Spleen (tissue), 7 donors: Measurements from ENCODE around the gene PCBD2.

ENCODE experiments used
- POLR2A ChIP-seq, 3 donors: fragments of 450-650 bp; IDR thresholded peaks; one replicate each; pipeline ENCODE4 v1.5.1; 2017; ENCODE audit warnings: antibody characterized with exemption in 3 of 3, mild to moderate bottlenecking in 1 of 3
- POLR2AphosphoS5 ChIP-seq, 3 donors: sonication (generic); formaldehyde crosslinking; IDR thresholded peaks; one replicate each; pipeline ENCODE4 v1.5.1; 2017; ENCODE audit warnings: antibody characterized with exemption in 3 of 3
- TF ChIP-seq, protein P1 (sequence below), 11 experiments: fragments of 200-600 bp in 7 of 11; fragments of 450-650 bp in 4 of 11; sonication (generic) in 4 of 11; IDR thresholded peaks in 8 of 11; conservative IDR thresholded peaks in 3 of 11; 1 replicate in 7 of 11; 2 replicates in 4 of 11; pipeline versions ENCODE4 v1.4.0 to v1.8.0; 2016 to 2021; ENCODE audit warnings: antibody characterized with exemption in 11 of 11, inconsistent platforms in 4 of 11, mild to moderate bottlenecking in 1 of 11
- donor health status: DM: no; HTN: no; CAD: no; lungs with moderate emphysema.
- donor health status: DM: no; HTN: no; CAD: no.
- donor health status: DM: no; HTN: no; CAD: no.

DNA sequence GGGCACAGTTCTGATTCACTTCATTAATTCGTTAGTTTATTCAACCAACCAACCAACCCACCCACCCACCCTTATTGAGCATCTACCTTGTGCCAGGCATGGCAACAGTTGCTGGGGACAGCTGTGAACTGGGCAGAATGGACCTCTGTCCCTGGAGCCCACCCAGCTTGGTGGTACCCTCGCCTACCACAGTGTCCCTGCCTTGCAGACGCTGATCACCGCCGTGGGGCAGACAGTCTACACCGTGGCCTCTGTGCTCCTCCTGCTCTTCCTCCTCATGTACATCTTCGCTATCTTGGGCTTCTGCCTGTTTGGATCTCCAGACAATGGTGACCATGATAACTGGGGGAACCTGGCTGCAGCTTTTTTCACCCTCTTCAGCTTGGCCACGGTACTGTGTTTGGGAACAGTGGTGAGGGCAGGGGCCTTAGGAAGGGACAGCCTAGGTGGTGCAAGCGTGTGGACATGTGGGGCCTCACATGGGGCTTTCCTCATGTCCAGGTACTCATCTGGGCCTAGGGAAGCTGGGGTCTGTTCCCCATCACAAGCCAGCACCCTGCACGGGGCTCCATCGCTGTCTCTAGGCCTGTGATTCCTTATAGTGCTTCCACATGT lies 102.9 kb downstream of the PCBD2 start:
- TF ChIP-seq, protein P1, sequence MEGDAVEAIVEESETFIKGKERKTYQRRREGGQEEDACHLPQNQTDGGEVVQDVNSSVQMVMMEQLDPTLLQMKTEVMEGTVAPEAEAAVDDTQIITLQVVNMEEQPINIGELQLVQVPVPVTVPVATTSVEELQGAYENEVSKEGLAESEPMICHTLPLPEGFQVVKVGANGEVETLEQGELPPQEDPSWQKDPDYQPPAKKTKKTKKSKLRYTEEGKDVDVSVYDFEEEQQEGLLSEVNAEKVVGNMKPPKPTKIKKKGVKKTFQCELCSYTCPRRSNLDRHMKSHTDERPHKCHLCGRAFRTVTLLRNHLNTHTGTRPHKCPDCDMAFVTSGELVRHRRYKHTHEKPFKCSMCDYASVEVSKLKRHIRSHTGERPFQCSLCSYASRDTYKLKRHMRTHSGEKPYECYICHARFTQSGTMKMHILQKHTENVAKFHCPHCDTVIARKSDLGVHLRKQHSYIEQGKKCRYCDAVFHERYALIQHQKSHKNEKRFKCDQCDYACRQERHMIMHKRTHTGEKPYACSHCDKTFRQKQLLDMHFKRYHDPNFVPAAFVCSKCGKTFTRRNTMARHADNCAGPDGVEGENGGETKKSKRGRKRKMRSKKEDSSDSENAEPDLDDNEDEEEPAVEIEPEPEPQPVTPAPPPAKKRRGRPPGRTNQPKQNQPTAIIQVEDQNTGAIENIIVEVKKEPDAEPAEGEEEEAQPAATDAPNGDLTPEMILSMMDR (IDR thresholded peaks at IDR 0.05 in 8 of 11, conservative IDR thresholded peaks at IDR 0.05 in 3 of 11) = no peak
- TF ChIP-seq POLR2A (IDR thresholded peaks at IDR 0.05) (no peak), POLR2AphosphoS5 (IDR thresholded peaks at IDR 0.05) (no peak)
